Testis (tissue), 2 donors: ENCODE results near the gene RSAD2.

Experiments
- POLR2A ChIP-seq: fragments of 450-650 bp; IDR thresholded peaks from one replicate; pipeline ENCODE4 v1.6.1; 2017; ENCODE audit warnings: antibody characterized with exemption, mild to moderate bottlenecking, moderate library complexity
- TF ChIP-seq, protein P1 (sequence below), 3 experiments: fragments of 450-650 bp in 2 of 3; fragments of 200-600 bp in 1 of 3; sonication (generic) in 1 of 3; IDR thresholded peaks; one replicate each; pipeline ENCODE4 v1.5.1; 2016 to 2019; ENCODE audit warnings: antibody characterized with exemption in 3 of 3, mild to moderate bottlenecking in 2 of 3, moderate library complexity in 1 of 3

DNA sequence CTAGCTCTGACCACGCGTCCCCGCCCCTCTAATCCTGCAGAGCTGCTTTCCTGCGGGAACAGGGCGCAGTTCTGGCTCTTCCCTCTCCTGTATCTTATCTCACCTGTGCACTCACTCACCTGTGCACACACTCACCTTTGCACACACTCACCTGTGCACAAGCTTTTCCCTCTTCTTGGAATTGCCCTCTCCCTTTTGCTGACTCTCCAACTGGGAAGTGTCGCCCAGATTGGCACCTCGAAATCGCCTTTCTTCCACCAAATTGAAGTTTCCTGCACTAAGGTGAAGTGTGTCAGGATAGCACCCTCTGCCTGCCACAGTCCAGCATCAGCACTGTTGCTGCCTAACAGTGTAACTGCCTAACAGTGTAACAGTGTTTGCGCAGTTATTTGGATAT lies 11.3 kb upstream of the RSAD2 start:
- TF ChIP-seq, protein P1, sequence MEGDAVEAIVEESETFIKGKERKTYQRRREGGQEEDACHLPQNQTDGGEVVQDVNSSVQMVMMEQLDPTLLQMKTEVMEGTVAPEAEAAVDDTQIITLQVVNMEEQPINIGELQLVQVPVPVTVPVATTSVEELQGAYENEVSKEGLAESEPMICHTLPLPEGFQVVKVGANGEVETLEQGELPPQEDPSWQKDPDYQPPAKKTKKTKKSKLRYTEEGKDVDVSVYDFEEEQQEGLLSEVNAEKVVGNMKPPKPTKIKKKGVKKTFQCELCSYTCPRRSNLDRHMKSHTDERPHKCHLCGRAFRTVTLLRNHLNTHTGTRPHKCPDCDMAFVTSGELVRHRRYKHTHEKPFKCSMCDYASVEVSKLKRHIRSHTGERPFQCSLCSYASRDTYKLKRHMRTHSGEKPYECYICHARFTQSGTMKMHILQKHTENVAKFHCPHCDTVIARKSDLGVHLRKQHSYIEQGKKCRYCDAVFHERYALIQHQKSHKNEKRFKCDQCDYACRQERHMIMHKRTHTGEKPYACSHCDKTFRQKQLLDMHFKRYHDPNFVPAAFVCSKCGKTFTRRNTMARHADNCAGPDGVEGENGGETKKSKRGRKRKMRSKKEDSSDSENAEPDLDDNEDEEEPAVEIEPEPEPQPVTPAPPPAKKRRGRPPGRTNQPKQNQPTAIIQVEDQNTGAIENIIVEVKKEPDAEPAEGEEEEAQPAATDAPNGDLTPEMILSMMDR (IDR thresholded peaks at IDR 0.05) = peak in 1 of 3 experiments; percentile 20
- no peak for TF ChIP-seq POLR2A
